Cardiac muscle cell (in vitro differentiated cells and primary cell): ENCODE data around the gene LRMDA. TPM values are rescaled to one million over a fixed set of nuclear protein-coding genes. Genes with fewer than 3 reads are reported as not detected.

Source experiments
- DNase-seq, 2 donors: peaks; one replicate each; pipeline versions ENCODE4 v3.0.0 to v3.0.0-alpha.2; 2010 to 2017; ENCODE audit warnings: low read depth in 1 of 2, low spot score in 1 of 2
- H3K27ac ChIP-seq: fragments of 200-600 bp; sonication (generic); 2 replicates; pipeline ENCODE4 v1.5.1; 2016
- H3K27me3 ChIP-seq: fragments of 200-600 bp; sonication (generic); 2 replicates; pipeline ENCODE4 v1.6.0; 2016; ENCODE audit warnings: control low read depth
- H3K36me3 ChIP-seq: fragments of 200-600 bp; sonication (generic); 2 replicates; pipeline ENCODE4 v1.5.1; 2016; ENCODE audit warnings: control low read depth
- H3K4me1 ChIP-seq: fragments of 200-600 bp; sonication (generic); 2 replicates; pipeline ENCODE4 v1.8.1; 2017; ENCODE audit warnings: low read depth, mild to moderate bottlenecking, mixed run types
- H3K4me3 ChIP-seq: fragments of 200-600 bp; sonication (generic); 2 replicates; pipeline ENCODE4 v1.5.1; 2016; ENCODE audit warnings: mild to moderate bottlenecking
- H3K9me3 ChIP-seq: fragments of 200-600 bp; sonication (generic); 2 replicates; pipeline ENCODE4 v1.5.1; 2017; ENCODE audit warnings: low read depth, mild to moderate bottlenecking, control low read depth
- polyA plus RNA-seq: library from polyadenylated mRNA; unstranded; fragments of >200 nt; fragmentation: Nextera tagmentation; extraction: Ambion mirVana; gene quantifications from 2 replicates; pipeline ENCODE4 v1.2.1, GENCODE V29; 2016
- total RNA-seq: library from RNA; depleted of rRNA; stranded (reverse); fragments of >200 nt; gene quantifications from 2 replicates; pipeline ENCODE4 v1.2.3, GENCODE V29; 2016
- TF ChIP-seq, protein P1 (sequence below): IDR thresholded peaks from 2 replicates; pipeline ENCODE4 v1.5.1; 2012; ENCODE audit warnings: low read depth, mild to moderate bottlenecking, low read length

LRMDA gene
- total and polyA plus RNA-seq, 2 experiments from 2014 or later, result 6.2 to 11.7 TPM

DNA sequence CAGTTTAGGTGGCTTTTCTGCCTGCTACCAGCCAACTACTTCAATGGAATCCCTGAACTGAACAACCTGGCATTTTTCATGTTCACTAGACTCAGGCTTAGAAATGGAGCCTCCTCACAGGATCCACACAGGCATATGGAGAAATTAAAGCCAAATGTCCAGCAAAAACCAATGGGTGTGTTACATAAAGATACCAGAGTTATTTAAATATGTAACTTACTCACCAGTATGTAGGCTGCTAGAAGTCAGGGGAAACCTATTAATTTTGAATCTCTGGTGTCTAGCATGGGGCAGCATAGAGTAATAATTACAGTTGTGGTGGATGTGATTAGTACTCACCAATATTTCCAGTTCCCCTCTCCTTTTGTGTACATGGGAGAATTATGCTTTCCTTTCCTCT is 383.6 kb downstream of the LRMDA start:
- H3K36me3 ChIP-seq, result no peaks in the 10 kb centered on the region
- no peak overlapping the region for H3K4me3 ChIP-seq
- TF ChIP-seq, protein P1, sequence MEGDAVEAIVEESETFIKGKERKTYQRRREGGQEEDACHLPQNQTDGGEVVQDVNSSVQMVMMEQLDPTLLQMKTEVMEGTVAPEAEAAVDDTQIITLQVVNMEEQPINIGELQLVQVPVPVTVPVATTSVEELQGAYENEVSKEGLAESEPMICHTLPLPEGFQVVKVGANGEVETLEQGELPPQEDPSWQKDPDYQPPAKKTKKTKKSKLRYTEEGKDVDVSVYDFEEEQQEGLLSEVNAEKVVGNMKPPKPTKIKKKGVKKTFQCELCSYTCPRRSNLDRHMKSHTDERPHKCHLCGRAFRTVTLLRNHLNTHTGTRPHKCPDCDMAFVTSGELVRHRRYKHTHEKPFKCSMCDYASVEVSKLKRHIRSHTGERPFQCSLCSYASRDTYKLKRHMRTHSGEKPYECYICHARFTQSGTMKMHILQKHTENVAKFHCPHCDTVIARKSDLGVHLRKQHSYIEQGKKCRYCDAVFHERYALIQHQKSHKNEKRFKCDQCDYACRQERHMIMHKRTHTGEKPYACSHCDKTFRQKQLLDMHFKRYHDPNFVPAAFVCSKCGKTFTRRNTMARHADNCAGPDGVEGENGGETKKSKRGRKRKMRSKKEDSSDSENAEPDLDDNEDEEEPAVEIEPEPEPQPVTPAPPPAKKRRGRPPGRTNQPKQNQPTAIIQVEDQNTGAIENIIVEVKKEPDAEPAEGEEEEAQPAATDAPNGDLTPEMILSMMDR, result no peak
- no peaks in the 10 kb centered on the region for H3K9me3 ChIP-seq
- peaks cover 8% of the 10 kb centered on the region for H3K27me3 ChIP-seq
- H3K27ac ChIP-seq, result no peak overlapping the region
- H3K4me1 ChIP-seq, result no peaks in the 10 kb centered on the region
- DNase-seq, result no peak

DNA sequence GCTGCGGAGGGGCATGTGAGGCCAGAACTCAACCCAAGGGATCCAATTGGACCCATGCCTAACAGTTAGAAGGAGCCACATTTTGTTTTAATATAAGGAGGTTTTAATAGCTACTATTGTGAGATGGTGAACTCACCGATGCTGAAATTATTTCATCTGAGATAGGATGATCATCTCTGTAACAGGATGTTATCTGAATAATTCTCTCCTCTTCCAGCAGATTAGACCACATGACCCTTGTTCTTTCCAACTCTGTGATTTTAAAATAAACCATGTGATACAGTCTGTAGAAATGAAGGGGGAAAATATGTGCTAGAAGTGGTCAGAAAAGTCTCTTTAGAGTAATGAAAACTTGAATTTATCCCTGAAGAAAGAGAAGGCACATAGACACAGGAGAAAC is 385.8 kb downstream of the LRMDA start:
- H3K4me3 ChIP-seq, result no peak overlapping the region
- no peaks in the 10 kb centered on the region for H3K9me3 ChIP-seq
- no peak for DNase-seq
- TF ChIP-seq, protein P1, result no peak
- H3K27me3 ChIP-seq, result peaks cover 8% of the 10 kb centered on the region
- no peak overlapping the region for H3K27ac ChIP-seq
- no peaks in the 10 kb centered on the region for H3K36me3 ChIP-seq
- H3K4me1 ChIP-seq, result no peaks in the 10 kb centered on the region

DNA sequence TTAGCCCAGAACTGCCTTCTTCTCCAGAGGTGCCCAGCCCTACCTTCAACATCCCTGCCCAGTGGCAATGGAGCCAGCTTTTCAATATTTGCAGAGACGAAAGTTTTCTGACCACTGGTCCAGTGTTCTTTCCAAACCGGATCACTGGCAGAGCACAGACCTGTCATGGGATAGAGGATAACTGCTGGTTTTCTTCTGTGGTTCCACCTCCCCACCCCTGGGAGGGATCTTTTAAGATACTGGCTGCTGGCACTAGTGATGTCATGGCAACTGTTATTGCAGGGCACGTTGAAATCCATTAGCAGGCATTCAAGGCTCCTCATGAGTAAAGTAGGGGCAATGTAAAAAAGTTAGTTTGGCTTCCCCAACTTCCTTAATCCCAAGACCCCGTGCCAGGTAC is 387.1 kb downstream of the LRMDA start:
- Histone ChIP-seq H3K36me3 (no peaks in the 10 kb centered on the region), H3K9me3 (no peaks in the 10 kb centered on the region), H3K4me1 (no peaks in the 10 kb centered on the region), H3K27ac (no peak overlapping the region), H3K27me3 (peaks cover 8% of the 10 kb centered on the region), H3K4me3 (no peak overlapping the region)
- no peak for DNase-seq
- TF ChIP-seq, protein P1, result no peak

DNA sequence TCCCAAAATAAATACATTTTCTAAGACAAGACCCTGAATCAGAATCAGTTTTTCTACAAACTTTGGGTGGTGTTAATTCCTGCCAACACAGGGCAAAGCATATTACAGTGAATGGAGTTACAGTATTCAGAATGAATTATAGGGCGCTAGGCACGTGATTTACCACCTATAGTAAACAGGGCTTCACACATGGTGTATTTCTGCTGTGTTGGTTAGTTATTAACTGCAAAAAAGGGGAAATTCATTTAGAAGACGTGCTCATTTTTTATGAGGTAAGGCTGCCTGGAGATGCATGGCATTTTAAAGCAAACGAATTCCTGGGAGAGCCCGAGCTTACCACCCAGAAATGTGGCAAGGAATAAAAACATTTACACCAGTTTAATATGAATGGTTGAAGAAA is 393.8 kb downstream of the LRMDA start:
- peaks cover 12% of the 10 kb centered on the region for H3K4me1 ChIP-seq
- no peaks in the 10 kb centered on the region for H3K27me3 ChIP-seq
- no peak overlapping the region for H3K4me3 ChIP-seq
- H3K9me3 ChIP-seq, result no peaks in the 10 kb centered on the region
- TF ChIP-seq, protein P1, result no peak
- no peak overlapping the region for H3K27ac ChIP-seq
- DNase-seq, result no peak
- no peaks in the 10 kb centered on the region for H3K36me3 ChIP-seq

DNA sequence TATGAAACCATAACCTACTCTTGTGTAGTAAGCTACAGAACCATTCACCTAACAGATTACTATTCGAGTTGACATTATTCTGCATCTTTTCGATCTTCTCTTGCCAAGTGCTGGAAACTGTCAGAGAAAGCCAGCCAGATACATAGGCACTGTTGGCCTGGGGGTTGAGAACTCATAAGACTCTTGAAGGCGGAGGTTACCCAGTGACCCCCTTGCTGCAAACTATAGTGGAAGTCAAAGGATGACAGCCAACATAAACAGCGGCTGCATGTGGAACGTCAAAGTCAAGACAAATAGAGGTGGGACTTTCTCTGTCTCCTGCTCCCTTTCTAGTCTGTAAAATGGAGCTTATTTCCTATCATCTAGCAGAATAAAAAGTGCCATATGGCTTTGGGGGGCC is 394.2 kb downstream of the LRMDA start:
- TF ChIP-seq, protein P1, result no peak
- Histone ChIP-seq H3K4me3 (no peak overlapping the region), H3K27me3 (no peaks in the 10 kb centered on the region), H3K4me1 (peaks cover 12% of the 10 kb centered on the region), H3K9me3 (no peaks in the 10 kb centered on the region), H3K36me3 (no peaks in the 10 kb centered on the region), H3K27ac (no peak overlapping the region)
- DNase-seq, result peak in 1 of 2 donors; percentile 33

DNA sequence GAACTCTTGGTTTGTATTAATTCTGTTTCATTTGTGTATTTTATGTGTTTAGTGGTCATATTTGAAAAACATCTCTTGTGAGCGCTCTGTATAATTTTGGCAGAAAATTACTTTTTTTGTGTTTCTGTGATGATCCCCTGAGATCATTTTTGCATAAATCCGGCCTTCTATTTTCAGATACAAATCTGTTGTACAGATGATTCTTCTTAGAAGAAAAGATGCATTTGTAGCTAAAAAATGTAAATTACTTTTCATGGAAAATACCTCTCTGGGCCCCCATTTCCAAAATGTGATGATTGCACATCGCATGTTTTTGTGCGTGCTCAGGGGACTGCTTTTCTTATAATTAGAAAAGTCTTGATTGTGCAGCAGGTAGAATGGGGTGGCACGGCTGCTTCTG is 395.4 kb downstream of the LRMDA start:
- no peak overlapping the region for H3K27ac ChIP-seq
- H3K27me3 ChIP-seq, result no peaks in the 10 kb centered on the region
- DNase-seq, result no peak
- no peaks in the 10 kb centered on the region for H3K36me3 ChIP-seq
- H3K4me1 ChIP-seq, result peaks cover 12% of the 10 kb centered on the region
- H3K4me3 ChIP-seq, result no peak overlapping the region
- H3K9me3 ChIP-seq, result no peaks in the 10 kb centered on the region
- TF ChIP-seq, protein P1, result no peak
